HCT116 (cell line): ENCODE measurements around the gene LARP1.

ENCODE experiments used
- CTCF ChIP-seq, 3 experiments: fragments of 200-600 bp in 1 of 3; sonication (generic) in 1 of 3; IDR thresholded peaks in 2 of 3; conservative IDR thresholded peaks in 1 of 3; 2 replicates each; pipeline ENCODE4 v1.5.1; 2012 to 2017; ENCODE audit warnings: low read depth in 2 of 3, low read length in 2 of 3, antibody characterized with exemption in 1 of 3, borderline replicate concordance in 1 of 3, control low read depth in 1 of 3, mild to moderate bottlenecking in 1 of 3, mixed read lengths in 1 of 3, mixed run types in 1 of 3, moderate library complexity in 1 of 3; ENCODE audit not compliant: insufficient read depth in 1 of 3
- EZH2 ChIP-seq: fragments of 200-600 bp; sonication (generic); IDR thresholded peaks from 2 replicates; pipeline ENCODE4 v1.6.1; 2017; ENCODE audit warnings: antibody characterized with exemption, mixed run types
- POLR2A ChIP-seq: IDR thresholded peaks from 2 replicates; pipeline ENCODE4 v1.7.0; 2011; ENCODE audit warnings: borderline replicate concordance; ENCODE audit not compliant: insufficient read depth, insufficient read length; ENCODE audit errors: extremely low read depth
- SIN3A ChIP-seq: IDR thresholded peaks from 2 replicates; pipeline ENCODE4 v1.6.1; 2012; ENCODE audit warnings: low read depth
- TCF7L2 ChIP-seq: IDR thresholded peaks from 2 replicates; pipeline ENCODE4 v1.7.0; 2011; ENCODE audit warnings: borderline replicate concordance, inconsistent platforms; ENCODE audit not compliant: insufficient read depth, insufficient read length; ENCODE audit errors: extremely low read depth
- ZFX ChIP-seq: fragments of 450-650 bp; IDR thresholded peaks from 2 replicates; pipeline ENCODE4 v1.6.1; 2017

GRCh38 chr5:154800582-154800981 is 45.4 kb downstream of the LARP1 start:
- no peak for TF ChIP-seq CTCF (IDR thresholded peaks at IDR 0.05 in 2 of 3, conservative IDR thresholded peaks at IDR 0.05 in 1 of 3; ENCODE audit: borderline replicate concordance in 1 of 3, insufficient read depth in 1 of 3, low read depth in 2 of 3, low read length in 2 of 3)
- TF ChIP-seq ZFX = no peak
- TF ChIP-seq SIN3A = no peak
- no peak for TF ChIP-seq EZH2
- no peak for TF ChIP-seq POLR2A
- no peak for TF ChIP-seq TCF7L2
